Endothelial cell of umbilical vein (primary cell): Measurements from ENCODE around the gene SST. TPM values are rescaled to one million over a fixed set of nuclear protein-coding genes. Genes with fewer than 3 reads are reported as not detected.

ENCODE experiments used
- BruUV-seq: library from RNA; stranded (reverse); fragments of 400-500 nt; replicated peaks from 2 replicates; lab custom pipeline; 2021; lab: Mats Ljungman, UMichigan
- CTCF ChIA-PET: fragments of 300-600, 350-600 bp; sonication (Branson Sonifier 250); formaldehyde crosslinking; loops from one replicate; lab custom pipeline; 2021; ENCODE audit warnings: antibody characterized with exemption, inconsistent platforms; lab: Charles Lee
- POLR2A ChIA-PET: fragments of 300-600, 350-600 bp; sonication (Branson Sonifier 250); formaldehyde crosslinking; loops from one replicate; lab custom pipeline; 2021; ENCODE audit warnings: antibody characterized with exemption, inconsistent platforms; lab: Charles Lee
- DNase-seq: peaks from one replicate; pipeline ENCODE4 v3.0.0-alpha.2; 2011; ENCODE audit warnings: low read depth, low spot score
- FAIRE-seq: peaks from 2 replicates; lab custom pipeline; 2011; peaks lifted over from hg19 to GRCh38; lab: Jason Lieb, UNC
- H2AFZ ChIP-seq: 2 replicates; pipeline ENCODE4 v1.6.0; 2012; ENCODE audit warnings: low read depth, low read length, control low read depth, inconsistent platforms
- H3K27ac ChIP-seq: 2 replicates; pipeline ENCODE4 v1.5.1; 2011; ENCODE audit warnings: low read depth, mild to moderate bottlenecking, control low read depth, low read length, moderate library complexity; ENCODE audit not compliant: insufficient read depth
- H3K27me3 ChIP-seq, 2 experiments: 2 replicates each; pipeline versions ENCODE4 v1.6.0 to v1.6.1; 2011; ENCODE audit warnings: low read length in 2 of 2, mixed read lengths in 1 of 2; ENCODE audit not compliant: control insufficient read depth in 2 of 2, insufficient read depth in 2 of 2
- H3K36me3 ChIP-seq, 2 experiments: 2 replicates in 1 of 2; 3 replicates in 1 of 2; pipeline ENCODE4 v1.5.1; 2011; ENCODE audit warnings: low read length in 2 of 2, mild to moderate bottlenecking in 1 of 2, moderate library complexity in 1 of 2; ENCODE audit not compliant: control insufficient read depth in 2 of 2, insufficient read depth in 2 of 2; ENCODE audit errors: extremely low read depth in 1 of 2
- H3K4me1 ChIP-seq: 3 replicates; pipeline ENCODE4 v1.5.1; 2011; ENCODE audit warnings: mild to moderate bottlenecking, low read length; ENCODE audit not compliant: control insufficient read depth, insufficient read depth; ENCODE audit errors: extremely low read depth
- H3K4me2 ChIP-seq: 2 replicates; pipeline ENCODE4 v1.6.1; 2011; ENCODE audit warnings: low read length, control low read depth, mixed read lengths; ENCODE audit not compliant: insufficient read depth
- H3K4me3 ChIP-seq, 3 experiments: fragments of 200-600 bp in 1 of 3; sonication (generic), shearing (Covaris generic) in 1 of 3; replicated peaks in 1 of 3; 2 replicates each; pipeline ENCODE4 v1.5.1; 2011 to 2016; ENCODE audit warnings: control low read depth in 3 of 3, low read length in 3 of 3, mild to moderate bottlenecking in 2 of 3, inconsistent platforms in 1 of 3, low read depth in 1 of 3, moderate library complexity in 1 of 3; ENCODE audit not compliant: insufficient read depth in 1 of 3
- H3K79me2 ChIP-seq: 2 replicates; pipeline ENCODE4 v1.6.0; 2012; ENCODE audit warnings: low read length, inconsistent platforms; ENCODE audit not compliant: control insufficient read depth, insufficient read depth
- H3K9ac ChIP-seq: replicated peaks from 2 replicates; pipeline ENCODE3; 2011; ENCODE audit warnings: low read length, control low read depth; ENCODE audit not compliant: insufficient read depth; ENCODE audit errors: extremely low read depth
- H3K9me1 ChIP-seq: replicated peaks from 3 replicates; pipeline ENCODE4 v1.6.0; 2011; ENCODE audit warnings: mild to moderate bottlenecking, low read length; ENCODE audit not compliant: control insufficient read depth, insufficient read depth; ENCODE audit errors: extremely low read depth
- H3K9me3 ChIP-seq: replicated peaks from 2 replicates; pipeline ENCODE4 v1.5.1; 2012; ENCODE audit warnings: low read length, inconsistent platforms; ENCODE audit not compliant: control insufficient read depth, insufficient read depth
- H4K20me1 ChIP-seq: replicated peaks from 2 replicates; pipeline ENCODE3; 2011; ENCODE audit warnings: mild to moderate bottlenecking, low read length; ENCODE audit not compliant: control insufficient read depth, insufficient read depth; ENCODE audit errors: extremely low read depth
- CTCF ChIP-seq, 2 donors: IDR thresholded peaks; 1 replicate in 1 of 2; 2 replicates in 1 of 2; pipeline ENCODE4 v1.5.1; 2011; ENCODE audit warnings: low read length in 2 of 2, mild to moderate bottlenecking in 2 of 2, moderate library complexity in 2 of 2, control low read depth in 1 of 2, inconsistent platforms in 1 of 2, low read depth in 1 of 2; ENCODE audit not compliant: insufficient read depth in 1 of 2; ENCODE audit errors: extremely low read depth in 1 of 2
- EZH2 ChIP-seq: IDR thresholded peaks from 2 replicates; pipeline ENCODE4 v1.6.1; 2012; ENCODE audit warnings: borderline replicate concordance, low read depth, mild to moderate bottlenecking, moderate library complexity, low read length, inconsistent platforms; ENCODE audit not compliant: severe bottlenecking
- FOS ChIP-seq: IDR thresholded peaks from 2 replicates; pipeline ENCODE4 v1.6.1; 2011; ENCODE audit warnings: mild to moderate bottlenecking, low read length, moderate library complexity, borderline replicate concordance; ENCODE audit not compliant: insufficient read depth
- GATA2 ChIP-seq: IDR thresholded peaks from 2 replicates; pipeline ENCODE4 v1.7.0; 2011; ENCODE audit warnings: low read depth, mild to moderate bottlenecking, moderate library complexity, mixed read lengths, low read length; ENCODE audit not compliant: insufficient read length, insufficient read depth
- JUN ChIP-seq: IDR thresholded peaks from 2 replicates; pipeline ENCODE4 v1.6.1; 2011; ENCODE audit warnings: borderline replicate concordance, low read depth; ENCODE audit not compliant: insufficient read length, insufficient read depth
- MAX ChIP-seq: IDR thresholded peaks from 2 replicates; pipeline ENCODE4 v1.6.1; 2011; ENCODE audit not compliant: insufficient read depth, insufficient read length
- MYC ChIP-seq: IDR thresholded peaks from one replicate; pipeline ENCODE4 v1.6.1; 2011; ENCODE audit warnings: mild to moderate bottlenecking, low read depth, low read length
- POLR2A ChIP-seq: IDR thresholded peaks from 2 replicates; pipeline ENCODE4 v1.6.1; 2012; ENCODE audit warnings: low read depth, mild to moderate bottlenecking, control low read depth, low read length
- POLR2AphosphoS5 ChIP-seq: IDR thresholded peaks from 2 replicates; pipeline ENCODE4 v1.6.1; 2012; ENCODE audit warnings: low read depth, mild to moderate bottlenecking, control low read depth, low read length, moderate library complexity; ENCODE audit not compliant: insufficient read depth
- dilution Hi-C: fragments of 300-500 bp; cut with MboI; formaldehyde crosslinking; loops from one replicate; pipeline ENCODE4 v1.15.0; 2019; ENCODE audit warnings: low sequenced_read_pairs; ENCODE audit not compliant: extremely low pct_ligation_motif_present
- intact Hi-C: fragments of 100-400 bp; cut with micrococcal nuclease; formaldehyde crosslinking; loops from one replicate; pipeline ENCODE4 v1.10.0; 2022
- polyA plus RNA-seq, 4 experiments: library from polyadenylated mRNA; depleted of rRNA in 3 of 4; stranded (reverse) in 3 of 4; unstranded in 1 of 4; fragments of >200 nt; gene quantifications; 2 replicates each; pipeline versions ENCODE4 v1.2.1 to v1.2.3, GENCODE V29; 2011 to 2012; ENCODE audit warnings: missing spikeins in 1 of 4
- total RNA-seq: library from RNA; stranded (reverse); gene quantifications from 2 replicates; pipeline ENCODE4 v1.2.3, GENCODE V29; 2021

Gene SST
- total and polyA plus RNA-seq, 2 donors (not counting 3 experiments of a cell fraction or from before 2014, with no cell fraction given), result not detected

DNA sequence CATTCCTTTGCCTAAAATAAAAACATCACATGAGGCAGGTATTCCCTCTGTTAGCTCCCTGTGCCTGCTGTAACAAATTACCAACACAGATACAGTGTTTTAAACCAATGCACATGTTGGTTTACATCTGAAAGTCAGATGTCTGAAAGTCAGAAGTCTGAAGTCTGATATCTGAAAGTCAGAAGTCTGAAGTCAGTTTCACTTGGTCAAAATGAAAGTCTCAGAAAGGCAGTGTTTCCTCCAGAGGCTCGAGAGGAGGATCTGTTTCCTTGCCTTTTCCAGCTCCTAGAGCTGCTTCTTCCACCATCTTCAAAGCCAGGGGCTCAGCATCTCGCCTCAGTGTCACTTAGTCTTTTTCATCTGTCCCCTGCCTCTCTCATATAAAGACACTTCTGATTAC is 22.0 kb downstream of the SST start:
- no TSS peak for BruUV-seq
- ChIA-PET POLR2A (no interaction called here), CTCF (interaction anchor here (0.7 kb wide), 1 partner anchor 329 kb away, joined by 3 read pairs; no protein-coding TSS in a partner anchor)
- DNase-seq (no peak), FAIRE-seq (no peak)
- Histone ChIP-seq H3K4me1 (no peaks in the 10 kb centered on the region), H3K9me3 (no peaks in the 10 kb centered on the region), H3K27me3 (no peaks in the 10 kb centered on the region), H3K4me2 (no peak overlapping the region), H2AFZ (no peak overlapping the region), H3K9ac (no peak overlapping the region), H3K4me3 (no peak overlapping the region), H3K36me3 (no peaks in the 10 kb centered on the region), H3K79me2 (no peaks in the 10 kb centered on the region), H3K27ac (no peak overlapping the region), H3K9me1 (no peaks in the 10 kb centered on the region), H4K20me1 (no peaks in the 10 kb centered on the region)
- intact Hi-C loops, result no loop called here
- dilution Hi-C loops, result no loop called here
- TF ChIP-seq EZH2 (no peak), FOS (no peak), GATA2 (no peak), JUN (no peak), POLR2AphosphoS5 (no peak), CTCF (IDR thresholded peaks at IDR 0.05; ENCODE audit: extremely low read depth in 1 of 2, insufficient read depth in 1 of 2, low read depth in 1 of 2, low read length in 2 of 2) (no peak), POLR2A (no peak), MYC (no peak), MAX (no peak)
